Neural progenitor cell (in vitro differentiated cells): ENCODE data around the gene P2RX3. TPM values are rescaled to one million over a fixed set of nuclear protein-coding genes. Genes with fewer than 3 reads are reported as not detected.
A peak's percentile ranks its signal among the peaks of the same experiment; 100 is the strongest.

Experiments used
- DNase-seq: peaks from one replicate; pipeline ENCODE4 v3.0.0-alpha.2; 2016; ENCODE audit warnings: low spot score
- H2AFZ ChIP-seq: fragments of 200-600 bp; sonication (generic); replicated peaks from 2 replicates; pipeline ENCODE4 v1.6.1; 2016; ENCODE audit warnings: antibody characterized with exemption
- H3F3A ChIP-seq: fragments of 200-600 bp; sonication (generic); 2 replicates; pipeline ENCODE4 v1.6.1; 2016; ENCODE audit warnings: antibody characterized with exemption, low read depth
- H3K27ac ChIP-seq: fragments of 200-600 bp; sonication (generic); 2 replicates; pipeline ENCODE4 v1.5.1; 2016; ENCODE audit warnings: mild to moderate bottlenecking
- H3K27me3 ChIP-seq: fragments of 200-600 bp; sonication (generic); 2 replicates; pipeline ENCODE4 v1.6.1; 2016; ENCODE audit warnings: mild to moderate bottlenecking, moderate library complexity
- H3K36me3 ChIP-seq: fragments of 200-600 bp; sonication (generic); 2 replicates; pipeline ENCODE4 v1.5.1; 2016
- H3K4me1 ChIP-seq: fragments of 200-600 bp; sonication (generic); 2 replicates; pipeline ENCODE4 v1.6.1; 2016; ENCODE audit warnings: mixed run types
- H3K4me2 ChIP-seq: fragments of 200-600 bp; sonication (generic); 2 replicates; pipeline ENCODE4 v1.6.1; 2016
- H3K4me3 ChIP-seq: fragments of 200-600 bp; sonication (generic); 2 replicates; pipeline ENCODE4 v1.5.1; 2016
- H3K79me2 ChIP-seq: fragments of 200-600 bp; sonication (generic); 2 replicates; pipeline ENCODE4 v1.6.1; 2016; ENCODE audit warnings: low read depth
- H3K9ac ChIP-seq: fragments of 200-600 bp; sonication (generic); 2 replicates; pipeline ENCODE4 v1.6.1; 2016
- H3K9me3 ChIP-seq: fragments of 200-600 bp; sonication (generic); 2 replicates; pipeline ENCODE4 v1.5.1; 2016; ENCODE audit warnings: low read depth
- H4K20me1 ChIP-seq: fragments of 200-600 bp; sonication (generic); 2 replicates; pipeline ENCODE4 v1.6.1; 2016; ENCODE audit warnings: low read depth
- H3K27ac Mint-ChIP-seq: 3 replicates; pipeline ENCODE4 v1.8.0; 2021; ENCODE audit warnings: mixed read lengths
- H3K27me3 Mint-ChIP-seq: 2 replicates; pipeline ENCODE4 v1.8.0; 2022; ENCODE audit warnings: low read depth, mild to moderate bottlenecking, inconsistent platforms, moderate library complexity, mixed read lengths; ENCODE audit not compliant: insufficient read depth
- H3K36me3 Mint-ChIP-seq: 3 replicates; pipeline ENCODE4 v1.8.0; 2021; ENCODE audit warnings: mixed read lengths
- H3K4me1 Mint-ChIP-seq: 3 replicates; pipeline ENCODE4 v1.8.0; 2021; ENCODE audit warnings: mixed read lengths
- H3K4me3 Mint-ChIP-seq: 3 replicates; pipeline ENCODE4 v1.8.0; 2021; ENCODE audit warnings: mild to moderate bottlenecking, moderate library complexity, mixed read lengths
- H3K9me3 Mint-ChIP-seq: 3 replicates; pipeline ENCODE4 v1.8.0; 2020; ENCODE audit warnings: mixed read lengths
- CTCF ChIP-seq: fragments of 200-600 bp; sonication (generic); IDR thresholded peaks from 2 replicates; pipeline ENCODE4 v1.5.1; 2017; ENCODE audit warnings: antibody characterized with exemption, mild to moderate bottlenecking
- EZH2 ChIP-seq: fragments of 200-600 bp; sonication (generic); IDR thresholded peaks from 2 replicates; pipeline ENCODE4 v1.6.1; 2017; ENCODE audit warnings: antibody characterized with exemption, mild to moderate bottlenecking, moderate library complexity
- EZH2phosphoT487 ChIP-seq: fragments of 200-600 bp; sonication (generic); IDR thresholded peaks from 2 replicates; pipeline ENCODE4 v1.6.1; 2017; ENCODE audit warnings: antibody characterized with exemption
- total RNA-seq: library from RNA; depleted of rRNA; stranded (reverse); fragments of >200 nt; gene quantifications from 2 replicates; pipeline ENCODE4 v1.2.3, GENCODE V29; 2015; ENCODE audit warnings: low replicate concordance

Gene P2RX3
- total RNA-seq, 1 donor from 2014 or later = 2.4 TPM

DNA sequence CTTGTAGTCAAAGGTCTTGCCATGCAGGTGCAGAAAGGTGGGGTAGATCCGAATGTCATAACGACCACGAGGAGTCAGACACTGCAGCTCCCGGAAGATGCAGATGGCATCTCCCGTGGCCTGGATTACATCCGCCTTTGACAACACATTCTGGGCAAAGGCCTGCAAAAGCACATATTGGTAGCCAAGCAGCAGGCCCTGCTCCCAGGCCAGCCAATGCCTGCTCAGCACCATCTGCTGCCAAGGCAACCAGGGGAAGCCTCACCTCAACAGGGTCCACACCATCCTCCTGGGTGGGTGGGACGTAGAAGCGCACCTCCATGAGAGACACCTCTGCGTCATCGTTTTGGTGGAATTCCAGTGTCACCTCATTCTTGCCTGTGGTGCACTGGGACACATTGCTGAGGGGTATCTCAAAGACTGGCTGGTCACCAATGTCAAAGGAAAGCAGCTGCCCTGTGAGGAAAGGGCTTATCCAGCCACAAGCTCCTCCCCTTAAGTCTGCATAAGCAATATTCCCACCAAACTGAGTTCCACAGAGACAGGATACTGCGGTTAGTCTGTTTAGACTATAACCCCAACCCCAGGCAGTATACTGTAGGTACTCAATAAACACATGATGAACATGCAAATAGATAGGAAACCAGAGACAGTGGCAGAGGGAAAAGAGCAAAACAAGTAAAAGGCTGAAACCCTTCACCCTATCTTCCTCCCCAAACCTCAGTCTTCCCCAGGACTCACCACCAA, 5.3 kb upstream of the P2RX3 start:
- Histone ChIP-seq H3K9ac (no peak overlapping the region), H3K4me3 (no peak overlapping the region), H2AFZ (no peak overlapping the region), H3F3A (peaks cover 8% of the 10 kb centered on the region), H3K9me3 (no peaks in the 10 kb centered on the region), H3K27ac (no peak overlapping the region), H3K36me3 (peaks cover 5% of the 10 kb centered on the region), H3K4me1 (peaks cover 18% of the 10 kb centered on the region), H3K27me3 (no peaks in the 10 kb centered on the region), H3K79me2 (peaks cover 39% of the 10 kb centered on the region), H3K4me2 (no peak overlapping the region), H4K20me1 (peaks cover 9% of the 10 kb centered on the region)
- no peak for DNase-seq
- H3K27ac Mint-ChIP-seq = no peak overlapping the region
- no peaks in the 10 kb centered on the region for H3K9me3 Mint-ChIP-seq
- peaks cover 55% of the 10 kb centered on the region for H3K36me3 Mint-ChIP-seq
- no peak overlapping the region for H3K4me3 Mint-ChIP-seq
- peaks cover 31% of the 10 kb centered on the region for H3K4me1 Mint-ChIP-seq
- TF ChIP-seq EZH2phosphoT487 (no peak), EZH2 (no peak), CTCF (no peak)
- H3K27me3 Mint-ChIP-seq = no peaks in the 10 kb centered on the region

GRCh38 chr11:57335023-57335342, 3.2 kb upstream of the P2RX3 start:
- Histone ChIP-seq H2AFZ (peak overlapping the region; percentile 96), H3K9me3 (no peaks in the 10 kb centered on the region), H3K79me2 (peaks cover 39% of the 10 kb centered on the region), H3F3A (peaks cover 13% of the 10 kb centered on the region), H3K27me3 (no peaks in the 10 kb centered on the region), H3K4me1 (peaks cover 39% of the 10 kb centered on the region), H3K9ac (peak overlapping the region; percentile 90), H4K20me1 (peaks cover 9% of the 10 kb centered on the region), H3K36me3 (peaks cover 5% of the 10 kb centered on the region), H3K27ac (no peak overlapping the region), H3K4me3 (peak overlapping the region; percentile 90), H3K4me2 (peak overlapping the region; percentile 95)
- H3K9me3 Mint-ChIP-seq = no peaks in the 10 kb centered on the region
- H3K4me1 Mint-ChIP-seq = peaks cover 38% of the 10 kb centered on the region
- peak overlapping the region; percentile 94 for H3K4me3 Mint-ChIP-seq
- H3K36me3 Mint-ChIP-seq = peaks cover 41% of the 10 kb centered on the region
- DNase-seq = no peak
- TF ChIP-seq EZH2 = no peak
- TF ChIP-seq EZH2phosphoT487 = no peak
- TF ChIP-seq CTCF = no peak
- H3K27me3 Mint-ChIP-seq = peaks cover 6% of the 10 kb centered on the region
- H3K27ac Mint-ChIP-seq = peak overlapping the region; percentile 72

- peak within 1 kb of the TSS; percentile 94 for H3K4me3 Mint-ChIP-seq
These were observed 2.6 kb upstream of the P2RX3 start, which contains the start of gene SSRP1 for GRCh38 chr11:57335343-57336110. Gene SSRP1, minus strand, starts transcription at chr11:57335892. Its CDS starts 771 bp downstream, at chr11:57335121.

More at GRCh38 chr11:57335343-57336110, 2.6 kb upstream of the P2RX3 start, which contains the start of gene SSRP1:
- TF ChIP-seq CTCF = peak; percentile 25
- no peak for TF ChIP-seq EZH2
- TF ChIP-seq EZH2phosphoT487 = no peak
- peak within 1 kb of the TSS; percentile 90 for H3K9ac ChIP-seq
- peaks cover 9% of the 10 kb centered on the region for H3K27me3 Mint-ChIP-seq
- peaks cover 44% of the 10 kb centered on the region for H3K4me1 Mint-ChIP-seq
- DNase-seq = peak; percentile 93
- peaks cover 44% of the 10 kb centered on the region for H3K4me1 ChIP-seq
- H4K20me1 ChIP-seq = peaks cover 9% of the 10 kb centered on the region
- peaks cover 14% of the 10 kb centered on the region for H3F3A ChIP-seq
- no peaks in the 10 kb centered on the region for H3K9me3 ChIP-seq
- H3K36me3 ChIP-seq = peaks cover 5% of the 10 kb centered on the region
- no peaks in the 10 kb centered on the region for H3K27me3 ChIP-seq
- peak within 1 kb of the TSS; percentile 99 for H3K27ac Mint-ChIP-seq
- peak within 1 kb of the TSS; percentile 95 for H3K4me2 ChIP-seq
- no peaks in the 10 kb centered on the region for H3K9me3 Mint-ChIP-seq
- H3K79me2 ChIP-seq = peaks cover 39% of the 10 kb centered on the region
- H3K27ac ChIP-seq = peak within 1 kb of the TSS; percentile 84
- H3K36me3 Mint-ChIP-seq = peaks cover 37% of the 10 kb centered on the region
- peak within 1 kb of the TSS; percentile 96 for H2AFZ ChIP-seq
- peak within 1 kb of the TSS; percentile 90 for H3K4me3 ChIP-seq
